ENCODE measurements around the gene NKX2-4. TPM values are rescaled to one million over a fixed set of nuclear protein-coding genes. Genes with fewer than 3 reads are reported as not detected.

Gene NKX2-4
- total RNA-seq, 2 experiments from 2014 or later: not detected

DNA sequence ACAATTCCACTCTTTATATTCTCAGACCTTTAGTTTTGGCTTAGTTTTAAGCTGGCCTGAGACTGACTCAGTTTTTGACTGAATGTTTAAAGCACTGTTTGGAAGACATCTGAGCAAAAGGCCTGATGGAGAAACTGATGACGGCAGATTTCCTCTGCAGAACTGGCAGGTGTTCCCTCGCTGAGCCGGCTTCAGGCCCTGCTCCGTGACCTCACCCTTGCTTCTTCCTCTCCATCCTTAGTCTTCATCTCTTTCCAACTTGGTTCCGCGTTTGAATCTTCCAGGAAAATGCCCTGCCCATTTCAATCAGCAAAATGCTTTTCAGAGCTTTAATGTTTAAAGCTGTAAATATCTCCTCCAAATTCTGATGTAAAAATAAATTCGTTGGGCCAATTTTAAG, 6.6 kb downstream of the NKX2-4 start:
- Histone ChIP-seq H4K20me1 (ENCODE audit: insufficient read depth, low read length) (no peaks in the 10 kb centered on the region), H2AFZ (ENCODE audit: low read length) (no peak overlapping the region), H3K9me3 (ENCODE audit: low read length) (no peaks in the 10 kb centered on the region), H3K79me2 (ENCODE audit: insufficient read depth, low read depth, low read length) (no peaks in the 10 kb centered on the region), H3K4me2 (ENCODE audit: low read length) (no peak overlapping the region), H3K36me3 (ENCODE audit: insufficient read depth, low read length) (peaks cover 50% of the 10 kb centered on the region), H3K4me3 (ENCODE audit: low read depth, low read length, poor library complexity, severe bottlenecking) (no peak overlapping the region), H3K9me2 (ENCODE audit: insufficient read depth, low read length) (no peaks in the 10 kb centered on the region), H3K27ac (ENCODE audit: low read depth, low read length, poor library complexity, severe bottlenecking) (no peak overlapping the region), H3K4me1 (ENCODE audit: insufficient read depth, low read length, poor library complexity, severe bottlenecking) (no peaks in the 10 kb centered on the region)
- intact Hi-C loops (cut with micrococcal nuclease; ENCODE audit: unreplicated experiment): no loop called here
- TF ChIP-seq EZH2phosphoT487 (IDR thresholded peaks at IDR 0.05; ENCODE audit: borderline replicate concordance, low read depth, low read length): no peak
- TF ChIP-seq, protein P1, sequence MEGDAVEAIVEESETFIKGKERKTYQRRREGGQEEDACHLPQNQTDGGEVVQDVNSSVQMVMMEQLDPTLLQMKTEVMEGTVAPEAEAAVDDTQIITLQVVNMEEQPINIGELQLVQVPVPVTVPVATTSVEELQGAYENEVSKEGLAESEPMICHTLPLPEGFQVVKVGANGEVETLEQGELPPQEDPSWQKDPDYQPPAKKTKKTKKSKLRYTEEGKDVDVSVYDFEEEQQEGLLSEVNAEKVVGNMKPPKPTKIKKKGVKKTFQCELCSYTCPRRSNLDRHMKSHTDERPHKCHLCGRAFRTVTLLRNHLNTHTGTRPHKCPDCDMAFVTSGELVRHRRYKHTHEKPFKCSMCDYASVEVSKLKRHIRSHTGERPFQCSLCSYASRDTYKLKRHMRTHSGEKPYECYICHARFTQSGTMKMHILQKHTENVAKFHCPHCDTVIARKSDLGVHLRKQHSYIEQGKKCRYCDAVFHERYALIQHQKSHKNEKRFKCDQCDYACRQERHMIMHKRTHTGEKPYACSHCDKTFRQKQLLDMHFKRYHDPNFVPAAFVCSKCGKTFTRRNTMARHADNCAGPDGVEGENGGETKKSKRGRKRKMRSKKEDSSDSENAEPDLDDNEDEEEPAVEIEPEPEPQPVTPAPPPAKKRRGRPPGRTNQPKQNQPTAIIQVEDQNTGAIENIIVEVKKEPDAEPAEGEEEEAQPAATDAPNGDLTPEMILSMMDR (conservative IDR thresholded peaks at IDR 0.05; ENCODE audit: low read length): no peak
- POLR2A ChIA-PET: no interaction called here
- CTCF ChIA-PET (ENCODE audit: unreplicated experiment): no interaction called here
- BruUV-seq (replicated peaks): no TSS peak
- DNase-seq (ENCODE audit: low spot score): no peak

DNA sequence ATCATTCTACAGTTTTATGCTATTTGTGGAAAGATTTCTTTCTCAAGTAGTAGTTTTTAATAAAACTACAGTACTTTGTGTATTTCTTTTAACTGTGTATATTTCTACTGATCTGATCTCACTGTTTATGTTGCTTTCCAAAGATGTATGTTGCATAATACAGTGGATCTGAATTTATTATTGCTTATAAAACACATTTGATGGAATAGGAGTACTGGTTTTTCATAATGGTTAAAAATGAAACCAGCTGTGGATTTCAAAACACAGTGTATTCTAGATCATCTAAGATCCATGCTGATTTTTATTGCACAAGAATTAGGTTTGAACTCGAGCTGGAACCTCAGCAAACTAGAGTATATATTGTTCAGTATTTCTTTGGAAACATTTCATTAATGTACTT, 8.0 kb downstream of the NKX2-4 start:
- Histone ChIP-seq H3K4me3 (ENCODE audit: low read depth, low read length, poor library complexity, severe bottlenecking) (no peak overlapping the region), H3K36me3 (ENCODE audit: insufficient read depth, low read length) (peaks cover 60% of the 10 kb centered on the region), H3K4me1 (ENCODE audit: insufficient read depth, low read length, poor library complexity, severe bottlenecking) (no peaks in the 10 kb centered on the region), H2AFZ (ENCODE audit: low read length) (no peak overlapping the region), H3K4me2 (ENCODE audit: low read length) (no peak overlapping the region), H3K9me3 (ENCODE audit: low read length) (no peaks in the 10 kb centered on the region), H4K20me1 (ENCODE audit: insufficient read depth, low read length) (no peaks in the 10 kb centered on the region), H3K9me2 (ENCODE audit: insufficient read depth, low read length) (no peaks in the 10 kb centered on the region), H3K79me2 (ENCODE audit: insufficient read depth, low read depth, low read length) (no peaks in the 10 kb centered on the region), H3K27ac (ENCODE audit: low read depth, low read length, poor library complexity, severe bottlenecking) (no peak overlapping the region)
- CTCF ChIA-PET (ENCODE audit: unreplicated experiment): no interaction called here
- TF ChIP-seq, protein P1 (conservative IDR thresholded peaks at IDR 0.05; ENCODE audit: low read length): no peak
- TF ChIP-seq EZH2phosphoT487 (IDR thresholded peaks at IDR 0.05; ENCODE audit: borderline replicate concordance, low read depth, low read length): no peak
- DNase-seq (ENCODE audit: low spot score): no peak
- intact Hi-C loops (cut with micrococcal nuclease; ENCODE audit: unreplicated experiment): no loop called here
- POLR2A ChIA-PET: no interaction called here
- BruUV-seq (replicated peaks): no TSS peak

DNA sequence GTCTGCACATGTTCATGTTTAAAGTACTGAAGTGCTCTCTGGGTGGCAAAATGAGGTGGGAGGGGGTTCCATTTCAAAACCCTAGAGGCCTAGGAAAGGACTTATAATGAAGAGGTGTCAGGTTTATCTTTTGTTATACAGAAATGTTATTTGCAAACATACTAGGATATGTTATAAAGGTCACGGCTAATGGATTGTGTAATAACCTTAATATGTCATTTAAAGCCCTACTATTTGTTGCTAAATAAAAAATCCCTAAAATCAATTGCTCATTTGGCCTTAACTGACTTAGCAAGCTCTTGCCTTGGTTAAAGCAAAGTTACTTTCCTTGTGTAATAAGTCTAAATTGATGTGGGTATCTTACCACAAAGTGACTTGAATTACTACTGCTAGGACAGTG, 8.8 kb downstream of the NKX2-4 start:
- no TSS peak for BruUV-seq (replicated peaks)
- intact Hi-C loops (cut with micrococcal nuclease; ENCODE audit: unreplicated experiment): no loop called here
- Histone ChIP-seq H2AFZ (ENCODE audit: low read length) (no peak overlapping the region), H3K9me3 (ENCODE audit: low read length) (no peaks in the 10 kb centered on the region), H3K36me3 (ENCODE audit: insufficient read depth, low read length) (peaks cover 68% of the 10 kb centered on the region), H3K79me2 (ENCODE audit: insufficient read depth, low read depth, low read length) (no peaks in the 10 kb centered on the region), H3K27ac (ENCODE audit: low read depth, low read length, poor library complexity, severe bottlenecking) (no peak overlapping the region), H3K4me3 (ENCODE audit: low read depth, low read length, poor library complexity, severe bottlenecking) (no peak overlapping the region), H4K20me1 (ENCODE audit: insufficient read depth, low read length) (no peaks in the 10 kb centered on the region), H3K9me2 (ENCODE audit: insufficient read depth, low read length) (no peaks in the 10 kb centered on the region), H3K4me2 (ENCODE audit: low read length) (no peak overlapping the region), H3K4me1 (ENCODE audit: insufficient read depth, low read length, poor library complexity, severe bottlenecking) (no peaks in the 10 kb centered on the region)
- DNase-seq (ENCODE audit: low spot score): no peak
- no peak for TF ChIP-seq EZH2phosphoT487 (IDR thresholded peaks at IDR 0.05; ENCODE audit: borderline replicate concordance, low read depth, low read length)
- TF ChIP-seq, protein P1 (conservative IDR thresholded peaks at IDR 0.05; ENCODE audit: low read length): no peak
- CTCF ChIA-PET (ENCODE audit: unreplicated experiment): no interaction called here
- POLR2A ChIA-PET: no interaction called here

Measured in OCI-LY7 (cell line).